Kidney (tissue), 14 donors: Measurements from ENCODE around the gene DTNBP1. TPM values are rescaled to one million over a fixed set of nuclear protein-coding genes. Genes with fewer than 3 reads are reported as not detected.

Experiments
- DNase-seq, 5 donors: peaks; one replicate each; pipeline ENCODE4 v3.0.0-alpha.2; 2013 to 2020
- FAIRE-seq: peaks from 2 replicates; lab custom pipeline; 2012; peaks lifted over from hg19 to GRCh38; lab: Jason Lieb, UNC
- H3K27ac ChIP-seq, 2 donors: one replicate each; pipeline ENCODE4 v1.7.0; 2013; ENCODE audit warnings: low read depth in 2 of 2, low read length in 2 of 2, inconsistent platforms in 1 of 2
- H3K27me3 ChIP-seq: one replicate; pipeline ENCODE4 v1.7.1; 2013; ENCODE audit warnings: low read length, inconsistent platforms; ENCODE audit not compliant: control insufficient read depth, insufficient read depth
- H3K36me3 ChIP-seq, 3 donors: one replicate each; pipeline versions ENCODE4 v1.7.0 to v1.7.1; 2013; ENCODE audit warnings: low read length in 3 of 3, control low read depth in 1 of 3, inconsistent platforms in 1 of 3; ENCODE audit not compliant: insufficient read depth in 3 of 3, control insufficient read depth in 2 of 3
- H3K4me1 ChIP-seq, 3 donors: one replicate each; pipeline versions ENCODE4 v1.7.0 to v1.7.1; 2013; ENCODE audit warnings: low read length in 3 of 3, inconsistent platforms in 1 of 3, low read depth in 1 of 3; ENCODE audit not compliant: control insufficient read depth in 2 of 3, insufficient read depth in 2 of 3
- H3K4me3 ChIP-seq, 3 donors: one replicate each; pipeline versions ENCODE4 v1.7.0 to v1.8.1; 2013; ENCODE audit warnings: low read length in 3 of 3, control low read depth in 1 of 3, inconsistent platforms in 1 of 3
- H3K9ac ChIP-seq, 3 donors: one replicate each; pipeline versions ENCODE4 v1.7.0 to v1.7.1; 2013; ENCODE audit warnings: low read length in 3 of 3, control low read depth in 1 of 3, inconsistent platforms in 1 of 3
- H3K9me3 ChIP-seq, 3 donors: one replicate each; pipeline versions ENCODE4 v1.7.0 to v1.7.1; 2013; ENCODE audit warnings: low read length in 3 of 3, control low read depth in 1 of 3, inconsistent platforms in 1 of 3; ENCODE audit not compliant: control insufficient read depth in 2 of 3, insufficient read depth in 1 of 3
- intact Hi-C: fragments of 100-400 bp; cut with DNase I; formaldehyde crosslinking; loops from one replicate; pipeline ENCODE4 v1.11.1; 2022
- polyA plus RNA-seq: library from polyadenylated mRNA; stranded (reverse); fragments of 350-450 nt; fragmentation: Illumina TruSeq; extraction: RNeasy Lipid Tissue Mini Kit (QIAGEN cat#74804); gene quantifications from one replicate; pipeline ENCODE4 v1.2.3, GENCODE V29; 2014; ENCODE audit warnings: low read depth, low replicate concordance; ENCODE audit not compliant: insufficient read depth
- total RNA-seq: library from RNA; stranded (reverse); fragmentation: NEBNext Ultra II Directional; extraction: Animal tissue kit (Norgen Biotek cat#: 25700); gene quantifications from one replicate; pipeline ENCODE4 v1.2.1, GENCODE V29; 2021
- TF ChIP-seq, protein P1 (sequence below): IDR thresholded peaks from 3 replicates; pipeline ENCODE4 v1.5.1; 2012; ENCODE audit warnings: mild to moderate bottlenecking, moderate library complexity, borderline replicate concordance; ENCODE audit not compliant: insufficient read depth; ENCODE audit errors: extremely low read depth
- donor health status: control.
- donor health status: control.
- donor health status: control.
- donor health status: control.
- donor health status: control.
- donor health status: DM: yes; HTN: yes; CAD: no.
- donor health status: Normal renal cell carcinoma (clear cell type).

The DTNBP1 gene
- total and polyA plus RNA-seq, 2 donors from 2014 or later: 25.2 to 36.2 TPM

DNA sequence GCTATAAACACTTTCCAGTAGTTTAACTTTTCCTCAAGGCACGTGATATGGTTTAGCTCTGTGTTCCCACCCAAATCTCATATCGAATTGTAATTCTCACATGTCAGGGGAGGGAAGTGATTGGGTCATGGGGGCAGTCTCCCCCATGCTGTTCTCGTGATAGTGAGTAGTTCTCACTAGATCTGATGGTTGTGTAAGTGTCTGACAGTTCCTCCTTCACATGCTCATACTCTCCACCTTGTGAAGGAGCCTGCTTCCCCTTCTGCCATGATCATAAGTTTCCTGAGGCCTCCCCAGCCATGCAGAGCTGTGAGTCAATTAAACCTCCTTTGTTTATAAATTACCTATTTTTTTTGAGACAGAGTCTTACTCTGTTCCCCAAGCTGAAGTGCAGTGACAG lies 127.9 kb downstream of the DTNBP1 start:
- Histone ChIP-seq H3K9me3 (no peaks in the 10 kb centered on the region), H3K27ac (peak overlapping the region; percentile 38 to 71), H3K9ac (no peak overlapping the region), H3K36me3 (peaks cover 0 to 7% (median 4%) of the 10 kb centered on the region in 3 donors), H3K4me1 (peaks cover 0 to 18% (median 9%) of the 10 kb centered on the region in 3 donors), H3K4me3 (no peak overlapping the region), H3K27me3 (no peaks in the 10 kb centered on the region)
- intact Hi-C loops: no loop called here
- TF ChIP-seq, protein P1, sequence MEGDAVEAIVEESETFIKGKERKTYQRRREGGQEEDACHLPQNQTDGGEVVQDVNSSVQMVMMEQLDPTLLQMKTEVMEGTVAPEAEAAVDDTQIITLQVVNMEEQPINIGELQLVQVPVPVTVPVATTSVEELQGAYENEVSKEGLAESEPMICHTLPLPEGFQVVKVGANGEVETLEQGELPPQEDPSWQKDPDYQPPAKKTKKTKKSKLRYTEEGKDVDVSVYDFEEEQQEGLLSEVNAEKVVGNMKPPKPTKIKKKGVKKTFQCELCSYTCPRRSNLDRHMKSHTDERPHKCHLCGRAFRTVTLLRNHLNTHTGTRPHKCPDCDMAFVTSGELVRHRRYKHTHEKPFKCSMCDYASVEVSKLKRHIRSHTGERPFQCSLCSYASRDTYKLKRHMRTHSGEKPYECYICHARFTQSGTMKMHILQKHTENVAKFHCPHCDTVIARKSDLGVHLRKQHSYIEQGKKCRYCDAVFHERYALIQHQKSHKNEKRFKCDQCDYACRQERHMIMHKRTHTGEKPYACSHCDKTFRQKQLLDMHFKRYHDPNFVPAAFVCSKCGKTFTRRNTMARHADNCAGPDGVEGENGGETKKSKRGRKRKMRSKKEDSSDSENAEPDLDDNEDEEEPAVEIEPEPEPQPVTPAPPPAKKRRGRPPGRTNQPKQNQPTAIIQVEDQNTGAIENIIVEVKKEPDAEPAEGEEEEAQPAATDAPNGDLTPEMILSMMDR: no peak
- no peak for DNase-seq
- FAIRE-seq: no peak

DNA sequence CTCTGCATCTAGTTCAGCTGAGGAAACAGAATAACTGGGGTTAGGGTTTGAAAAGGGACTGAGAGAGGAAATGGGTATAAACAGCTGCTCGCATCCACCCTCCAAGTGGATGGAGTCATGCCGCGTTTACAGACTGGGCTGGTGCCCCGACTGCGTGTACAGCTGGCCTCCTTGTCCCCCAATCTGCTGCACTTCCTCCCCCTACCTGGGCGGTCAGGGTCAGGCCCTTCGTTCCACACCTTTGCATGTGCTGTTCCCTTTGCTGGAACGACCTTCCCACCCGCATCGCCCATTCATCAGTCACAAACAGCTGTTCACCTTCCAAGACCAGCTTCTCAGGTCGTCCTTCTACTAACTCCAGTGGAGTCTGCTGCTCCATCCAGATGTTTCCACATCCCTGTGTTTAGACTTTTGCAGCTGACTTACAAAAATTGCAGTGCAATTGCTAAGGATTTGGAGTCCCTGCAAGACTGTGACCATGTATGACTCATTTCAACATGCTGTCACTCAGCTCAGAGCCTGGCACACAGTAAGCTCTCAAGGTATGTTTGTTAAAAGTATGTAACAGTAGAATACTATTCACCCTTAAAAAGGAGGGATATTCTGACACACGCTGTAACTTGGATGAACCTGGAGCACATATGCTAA lies 129.3 kb downstream of the DTNBP1 start:
- FAIRE-seq: no peak
- no peaks in the 10 kb centered on the region for H3K9me3 ChIP-seq
- TF ChIP-seq, protein P1: no peak

DNA sequence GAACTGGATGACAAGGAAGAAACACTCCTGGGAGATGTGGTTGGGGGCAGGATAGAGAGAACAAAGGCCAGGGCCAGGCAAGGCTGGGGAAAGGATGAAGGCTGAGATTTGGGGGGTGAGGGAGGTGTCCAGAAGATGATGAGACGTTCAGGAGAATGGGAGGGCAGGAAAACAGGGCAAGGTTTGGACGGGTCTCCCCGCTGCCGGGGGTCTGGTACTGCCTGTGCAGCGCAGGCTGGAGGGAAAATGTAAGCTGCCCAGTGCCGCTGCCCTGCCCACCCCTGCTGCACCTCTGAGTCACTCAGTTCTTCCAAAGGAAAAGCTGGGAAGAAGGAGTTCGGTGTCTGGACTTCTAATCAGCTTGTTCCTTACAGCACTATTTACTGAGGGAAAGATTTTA lies 130.9 kb downstream of the DTNBP1 start:
- TF ChIP-seq, protein P1: no peak
- peaks cover 0 to 7% (median 4%) of the 10 kb centered on the region in 3 donors for H3K36me3 ChIP-seq
- H3K9ac ChIP-seq: no peak overlapping the region
- FAIRE-seq: no peak
- no peak for DNase-seq
- no peaks in the 10 kb centered on the region for H3K27me3 ChIP-seq
- intact Hi-C loops: no loop called here
- no peak overlapping the region for H3K27ac ChIP-seq
- H3K4me3 ChIP-seq: no peak overlapping the region
- peaks cover 0 to 32% (median 9%) of the 10 kb centered on the region in 3 donors for H3K4me1 ChIP-seq
- H3K9me3 ChIP-seq: peaks cover 0 to 4% (median 0%) of the 10 kb centered on the region in 3 donors

More for the DNA sequence above, 129.3 kb downstream of the DTNBP1 start:
- no peak overlapping the region for H3K27ac ChIP-seq
- peaks cover 0 to 24% (median 9%) of the 10 kb centered on the region in 3 donors for H3K4me1 ChIP-seq
- no peak overlapping the region for H3K4me3 ChIP-seq
- no peak for DNase-seq
- intact Hi-C loops: no loop called here
- peaks cover 0 to 7% (median 4%) of the 10 kb centered on the region in 3 donors for H3K36me3 ChIP-seq
- H3K27me3 ChIP-seq: no peaks in the 10 kb centered on the region
- no peak overlapping the region for H3K9ac ChIP-seq
